ENCODE results near the gene ZNF521.

The ZNF521 gene

DNA sequence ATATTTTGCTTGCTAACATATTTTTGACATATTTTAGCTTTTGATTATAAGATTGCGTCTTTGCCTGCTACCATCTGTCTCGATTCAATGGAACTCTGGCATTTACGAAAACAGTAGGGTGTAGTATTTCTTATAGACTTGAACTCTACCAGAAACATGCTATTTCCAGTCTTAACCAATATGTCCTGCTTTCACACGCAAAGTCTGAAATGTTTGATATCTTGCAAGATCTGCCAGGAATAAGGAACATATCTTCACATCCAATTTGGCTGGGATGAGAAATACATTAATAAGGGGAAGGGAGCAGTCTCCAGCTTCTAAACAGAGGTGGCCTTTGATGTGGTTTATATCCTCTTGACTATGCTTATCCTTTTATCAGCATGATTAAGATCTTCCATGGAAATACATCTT, 299.4 kb downstream of the ZNF521 start:
- TF ChIP-seq ZFX (IDR thresholded peaks at IDR 0.05; ENCODE audit: borderline replicate concordance), result no peak
- TF ChIP-seq, protein P1, sequence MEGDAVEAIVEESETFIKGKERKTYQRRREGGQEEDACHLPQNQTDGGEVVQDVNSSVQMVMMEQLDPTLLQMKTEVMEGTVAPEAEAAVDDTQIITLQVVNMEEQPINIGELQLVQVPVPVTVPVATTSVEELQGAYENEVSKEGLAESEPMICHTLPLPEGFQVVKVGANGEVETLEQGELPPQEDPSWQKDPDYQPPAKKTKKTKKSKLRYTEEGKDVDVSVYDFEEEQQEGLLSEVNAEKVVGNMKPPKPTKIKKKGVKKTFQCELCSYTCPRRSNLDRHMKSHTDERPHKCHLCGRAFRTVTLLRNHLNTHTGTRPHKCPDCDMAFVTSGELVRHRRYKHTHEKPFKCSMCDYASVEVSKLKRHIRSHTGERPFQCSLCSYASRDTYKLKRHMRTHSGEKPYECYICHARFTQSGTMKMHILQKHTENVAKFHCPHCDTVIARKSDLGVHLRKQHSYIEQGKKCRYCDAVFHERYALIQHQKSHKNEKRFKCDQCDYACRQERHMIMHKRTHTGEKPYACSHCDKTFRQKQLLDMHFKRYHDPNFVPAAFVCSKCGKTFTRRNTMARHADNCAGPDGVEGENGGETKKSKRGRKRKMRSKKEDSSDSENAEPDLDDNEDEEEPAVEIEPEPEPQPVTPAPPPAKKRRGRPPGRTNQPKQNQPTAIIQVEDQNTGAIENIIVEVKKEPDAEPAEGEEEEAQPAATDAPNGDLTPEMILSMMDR (IDR thresholded peaks at IDR 0.05), result no peak
- H3K27ac ChIP-seq, result no peak overlapping the region

- TF ChIP-seq, protein P1 (IDR thresholded peaks at IDR 0.05), result no peak
- no peak for TF ChIP-seq ZFX (IDR thresholded peaks at IDR 0.05; ENCODE audit: borderline replicate concordance)
- H3K27ac ChIP-seq, result no peak overlapping the region
Observed at GRCh38 chr18:25050605-25051004, 301.4 kb downstream of the ZNF521 start.

GRCh38 chr18:25047983-25048382, 304.0 kb downstream of the ZNF521 start:
- TF ChIP-seq, protein P1 (IDR thresholded peaks at IDR 0.05), result no peak
- TF ChIP-seq ZFX (IDR thresholded peaks at IDR 0.05; ENCODE audit: borderline replicate concordance), result no peak
- H3K27ac ChIP-seq, result no peak overlapping the region

GRCh38 chr18:25047421-25047820, 304.5 kb downstream of the ZNF521 start:
- TF ChIP-seq, protein P1 (IDR thresholded peaks at IDR 0.05), result no peak
- no peak for TF ChIP-seq ZFX (IDR thresholded peaks at IDR 0.05; ENCODE audit: borderline replicate concordance)
- H3K27ac ChIP-seq, result no peak overlapping the region

- TF ChIP-seq, protein P1 (IDR thresholded peaks at IDR 0.05), result no peak
- no peak for TF ChIP-seq ZFX (IDR thresholded peaks at IDR 0.05; ENCODE audit: borderline replicate concordance)
- H3K27ac ChIP-seq, result no peak overlapping the region
Observed at GRCh38 chr18:25044694-25045093, 307.3 kb downstream of the ZNF521 start.

DNA sequence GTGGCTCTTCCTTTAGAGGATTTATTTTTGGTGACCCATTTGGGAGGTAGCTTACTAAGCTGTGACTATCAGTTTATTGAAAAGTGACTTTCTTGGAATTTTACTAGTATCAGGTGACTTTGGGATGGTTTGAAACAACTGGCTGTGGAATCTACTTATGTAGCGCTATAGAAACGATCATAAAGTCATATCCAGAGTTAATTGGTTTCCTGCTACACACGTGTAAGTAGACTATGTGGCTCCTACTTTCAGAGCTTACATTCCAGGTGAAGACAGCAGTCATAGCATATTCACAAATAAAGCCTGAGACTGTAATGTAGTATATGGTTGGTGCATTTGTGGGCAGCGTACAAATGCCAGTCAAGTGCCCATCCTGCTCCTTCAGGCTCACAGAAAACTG, 308.9 kb downstream of the ZNF521 start:
- H3K27ac ChIP-seq, result no peak overlapping the region
- TF ChIP-seq ZFX (IDR thresholded peaks at IDR 0.05; ENCODE audit: borderline replicate concordance), result no peak
- TF ChIP-seq, protein P1 (IDR thresholded peaks at IDR 0.05), result no peak

DNA sequence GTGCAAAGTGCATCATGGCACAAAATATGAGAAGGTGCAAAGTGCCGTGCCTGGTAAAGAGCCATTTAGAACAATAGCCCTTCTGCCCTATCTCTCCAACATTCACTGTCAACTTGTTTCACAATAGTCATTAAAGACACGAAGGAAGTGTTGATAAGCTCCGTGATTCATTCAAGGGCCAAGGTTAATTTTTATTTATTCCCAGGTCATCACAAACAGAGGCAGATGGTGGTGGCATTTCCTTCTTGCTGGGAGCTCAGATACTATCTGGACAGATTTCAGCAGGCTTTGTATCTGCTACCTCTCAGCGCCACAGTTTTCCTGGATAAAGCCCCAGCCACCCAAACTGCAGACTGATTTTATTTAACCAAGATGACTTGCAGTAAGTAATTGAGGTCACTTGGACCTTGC, 309.3 kb downstream of the ZNF521 start:
- H3K27ac ChIP-seq, result no peak overlapping the region
- TF ChIP-seq, protein P1 (IDR thresholded peaks at IDR 0.05), result no peak
- no peak for TF ChIP-seq ZFX (IDR thresholded peaks at IDR 0.05; ENCODE audit: borderline replicate concordance)

Measured in 22Rv1 (cell line).